H1 (cell line): ENCODE measurements around the gene TP63. TPM values are rescaled to one million over a fixed set of nuclear protein-coding genes. Genes with fewer than 3 reads are reported as not detected.

Experiments
- ASH2L ChIP-seq: fragments of 200-600, 300-600 bp; sonication (generic); IDR thresholded peaks from one replicate; pipeline ENCODE4 v1.7.1; 2017; ENCODE audit warnings: low read length
- CBX5 ChIP-seq: fragments of 300-800, 300-1000 bp; sonication (generic); IDR thresholded peaks from 2 replicates; pipeline ENCODE4 v1.7.1; 2016; ENCODE audit warnings: antibody characterized with exemption, low read length, low read depth
- CREB1 ChIP-seq: IDR thresholded peaks from 2 replicates; pipeline ENCODE4 v1.6.1; 2012; ENCODE audit warnings: inconsistent platforms
- KDM5A ChIP-seq: fragments of 200-600 bp; IDR thresholded peaks from 2 replicates; pipeline ENCODE4 v1.7.1; 2012; ENCODE audit warnings: mild to moderate bottlenecking, low read length, inconsistent platforms, mixed read lengths
- NRF1 ChIP-seq: IDR thresholded peaks from 2 replicates; pipeline ENCODE4 v1.6.1; 2011; ENCODE audit warnings: mild to moderate bottlenecking, low read depth, low read length, improper control_type of control experiment
- SP2 ChIP-seq: IDR thresholded peaks from 2 replicates; pipeline ENCODE4 v1.6.1; 2012; ENCODE audit warnings: mild to moderate bottlenecking, low read length, inconsistent platforms
- ZNF274 ChIP-seq: IDR thresholded peaks from 2 replicates; pipeline ENCODE4 v1.7.0; 2012; ENCODE audit warnings: low read length, borderline replicate concordance; ENCODE audit errors: extremely low read depth
- polyA plus RNA-seq, 7 experiments: library from polyadenylated mRNA; depleted of rRNA in 3 of 7; stranded (reverse) in 5 of 7; unstranded in 2 of 7; fragments of >200 nt in 5 of 7; fragments of 200-250 nt in 2 of 7; gene quantifications; 1 replicate in 5 of 7; 2 replicates in 1 of 7; 4 replicates in 1 of 7; pipeline versions ENCODE4 v1.2.1 to v1.2.3, GENCODE V29; 2011 to 2013; ENCODE audit warnings: missing spikeins in 2 of 7, mixed read lengths in 2 of 7
- total RNA-seq: library from RNA; stranded (reverse); fragmentation: NEBNext Ultra II Directional; extraction: Animal tissue kit (Norgen Biotek cat#: 25700); gene quantifications from 2 replicates; pipeline ENCODE4 v1.2.1, GENCODE V29; 2021

TP63 gene
- total and polyA plus RNA-seq, 2 of the 8 experiments (the other 6 are each of a cell fraction or from before 2014, with no cell fraction given): not detected

DNA sequence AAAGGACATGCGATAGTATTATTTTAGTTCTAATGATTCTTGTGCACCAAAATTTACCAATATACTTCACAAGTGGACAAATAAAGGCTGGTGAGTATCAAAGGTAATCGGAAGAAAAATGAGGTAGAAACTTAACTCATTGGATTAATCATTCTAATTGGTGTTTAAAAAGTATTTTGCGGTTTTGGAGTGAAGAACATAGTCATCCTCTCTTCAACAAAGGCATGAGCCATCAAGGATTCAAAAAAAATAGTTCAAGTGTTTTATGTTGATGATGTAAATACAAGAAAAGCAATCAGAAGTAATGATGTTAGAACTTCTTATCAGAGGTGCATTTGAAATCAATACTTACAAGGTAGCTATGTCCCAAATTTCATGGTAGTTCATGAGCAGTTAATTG is 268.0 kb downstream of the TP63 start (continued):
- TF ChIP-seq SP2 (no peak), CBX5 (no peak), CREB1 (no peak), KDM5A (no peak), ZNF274 (no peak), ASH2L (no peak), NRF1 (no peak)
